OCI-LY7 (cell line): ENCODE results near the gene LZTR1.

Experiments used
- CTCF ChIP-seq: fragments of 200-600 bp; sonication (generic); conservative IDR thresholded peaks from 2 replicates; pipeline ENCODE4 v1.5.1; 2014; ENCODE audit warnings: mild to moderate bottlenecking, antibody characterized with exemption, low read length, moderate library complexity, mixed read lengths
- EZH2phosphoT487 ChIP-seq: fragments of 200-600 bp; sonication (generic); IDR thresholded peaks from 2 replicates; pipeline ENCODE4 v1.6.1; 2018; ENCODE audit warnings: low read depth, borderline replicate concordance, mild to moderate bottlenecking, mixed run types, antibody characterized with exemption, low read length, moderate library complexity, mixed read lengths

GRCh38 chr22:20998411-20999336 lies 16.6 kb downstream of the LZTR1 start:
- TF ChIP-seq CTCF, result no peak
- no peak for TF ChIP-seq EZH2phosphoT487
